ENCODE measurements around the gene FNBP1.
A peak's percentile ranks its signal among the peaks of the same experiment; 100 is the strongest.

Gene FNBP1

GRCh38 chr9:130045725-130046450 is 2.9 kb upstream of the FNBP1 start:
- no peak for FAIRE-seq
- DNase-seq (ENCODE audit: low spot score) = no peak

- no peak for FAIRE-seq
Measured at GRCh38 chr9:130043654-130044623, 950 bp upstream of the FNBP1 start.

GRCh38 chr9:130042406-130042884 is 544 bp downstream of the FNBP1 start:
- DNase-seq (ENCODE audit: low spot score) (no peak), FAIRE-seq (no peak)

More at GRCh38 chr9:130043654-130044623, 950 bp upstream of the FNBP1 start:
- no peak for DNase-seq (ENCODE audit: low spot score)

DNA sequence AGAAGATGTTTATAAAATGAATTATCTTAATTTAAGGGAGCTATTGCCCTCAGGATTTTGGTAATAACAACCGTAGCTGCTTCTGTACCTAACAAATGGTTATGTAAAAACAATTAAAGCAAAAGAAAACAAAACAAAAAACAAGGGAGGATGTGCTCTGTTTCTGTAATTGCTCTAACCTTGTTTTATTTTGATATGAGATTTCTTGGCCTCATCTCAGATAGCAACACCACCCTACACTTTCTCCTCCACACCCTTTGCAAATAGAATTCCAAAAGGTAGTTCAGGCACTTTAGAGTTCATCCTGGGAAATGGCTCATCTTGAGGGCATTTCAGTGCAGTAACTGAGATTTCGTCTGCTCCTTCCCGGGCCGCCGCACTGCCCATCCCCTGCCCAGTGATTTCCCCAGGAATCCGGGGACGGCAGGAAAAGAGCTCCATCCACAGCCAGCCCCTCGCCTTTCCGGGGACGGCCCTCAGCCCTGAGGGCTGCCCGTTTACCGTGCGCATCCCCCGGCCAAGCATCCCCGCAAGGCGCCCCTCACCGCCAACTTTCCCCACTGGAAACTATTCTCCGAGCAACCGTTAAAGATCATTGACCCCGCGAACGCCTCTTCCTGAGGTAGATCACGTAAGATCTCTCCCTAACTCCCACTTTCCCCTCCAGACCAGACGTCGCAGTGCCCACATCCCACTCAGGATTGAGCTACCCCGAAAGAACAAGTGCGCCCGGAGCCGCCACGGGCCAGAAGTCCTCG is 1.2 kb downstream of the FNBP1 start:
- DNase-seq (ENCODE audit: low spot score) (peak; percentile 25), FAIRE-seq (no peak)

DNA sequence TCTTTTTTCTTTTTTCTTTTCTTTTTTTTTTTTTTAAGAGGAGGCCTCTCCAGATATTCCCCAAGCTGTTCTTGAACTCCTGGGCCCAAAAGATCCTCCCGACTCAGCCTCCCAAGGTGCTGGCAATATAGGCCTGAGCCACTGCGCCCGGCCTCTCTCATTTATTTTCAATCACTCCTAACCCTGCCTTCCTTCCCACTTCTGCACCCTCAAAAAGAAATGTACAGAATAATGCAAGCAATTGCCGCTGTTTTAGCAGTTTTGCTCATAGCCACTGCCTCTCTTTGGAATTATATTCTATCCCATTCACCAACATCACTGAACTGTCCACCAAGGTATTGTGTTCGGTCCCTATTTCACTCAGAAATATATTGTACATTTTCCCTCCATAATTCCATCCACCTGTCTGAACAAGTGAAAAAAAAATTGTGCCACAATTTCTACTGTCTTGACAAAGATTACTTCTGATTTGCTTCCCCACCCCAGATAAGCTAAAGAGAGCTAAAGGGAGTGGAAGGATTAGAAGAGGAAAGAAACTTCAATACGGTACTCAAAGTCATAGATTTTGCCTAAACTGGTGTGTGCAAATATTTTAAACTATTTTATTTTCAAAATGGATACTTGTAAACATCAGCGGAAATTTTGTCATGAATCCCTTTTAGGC is 1.9 kb downstream of the FNBP1 start:
- FAIRE-seq = no peak
- DNase-seq (ENCODE audit: low spot score) = no peak

DNA sequence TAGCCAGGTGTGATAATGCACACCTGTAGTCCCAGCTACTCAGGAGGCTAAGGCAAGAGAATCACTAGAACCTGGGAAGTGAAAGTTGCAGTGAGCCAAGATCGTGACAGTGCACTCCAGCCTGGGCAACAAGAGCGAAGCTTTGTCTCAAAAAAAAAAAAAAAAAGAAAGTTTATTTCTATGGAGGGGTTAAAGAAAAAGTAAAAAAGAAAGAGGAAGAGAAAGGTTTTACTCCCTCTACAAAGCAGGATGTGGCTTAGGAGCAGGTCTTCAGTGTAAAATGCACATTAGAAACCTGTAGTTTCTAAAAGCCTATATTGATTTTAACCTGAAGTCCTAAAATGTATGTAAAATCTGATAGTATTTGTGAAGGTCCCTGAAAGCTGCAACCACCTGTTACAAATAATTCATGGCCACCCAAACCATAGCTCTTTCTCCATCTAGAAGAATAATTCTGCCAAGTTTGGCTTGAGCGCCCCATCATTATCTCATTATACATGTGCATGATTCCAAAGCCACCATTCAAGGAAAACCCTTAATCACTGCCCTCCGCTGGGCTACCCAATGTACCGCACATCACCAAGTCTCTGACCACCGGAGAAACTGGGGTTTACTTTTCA is 3.4 kb downstream of the FNBP1 start:
- DNase-seq (ENCODE audit: low spot score) = no peak
- FAIRE-seq = no peak

GRCh38 chr9:130036099-130036498 is 6.9 kb downstream of the FNBP1 start:
- FAIRE-seq = peak; percentile 16
- DNase-seq (ENCODE audit: low spot score) = no peak

- FAIRE-seq (no peak), DNase-seq (ENCODE audit: low spot score) (no peak)
Measured at GRCh38 chr9:130034570-130034969, 8.4 kb downstream of the FNBP1 start.

DNA sequence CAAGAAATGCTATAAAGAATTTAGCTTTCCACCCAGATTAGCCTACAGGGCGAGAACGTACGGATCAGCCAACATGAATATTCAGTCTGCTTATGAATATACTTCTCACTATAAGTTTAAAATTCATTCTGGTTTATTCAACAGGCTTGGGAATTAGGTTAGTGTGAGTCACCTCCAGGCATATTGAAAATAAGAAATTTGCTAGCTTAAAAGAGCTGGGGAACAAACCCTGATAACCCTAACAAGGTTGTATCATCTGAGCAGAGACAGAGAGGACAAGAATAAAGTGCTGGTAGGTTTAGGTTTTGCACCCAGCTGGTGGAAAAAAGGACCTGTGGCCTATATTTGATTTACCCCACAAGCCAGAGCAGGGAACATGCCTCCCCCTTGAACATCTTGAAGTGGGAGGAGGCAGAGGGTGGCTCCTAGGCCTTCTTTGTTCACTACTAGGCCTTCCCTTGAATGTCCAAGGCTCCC is 12.3 kb downstream of the FNBP1 start:
- FAIRE-seq = no peak
- no peak for DNase-seq (ENCODE audit: low spot score)

- FAIRE-seq = no peak
- DNase-seq (ENCODE audit: low spot score) = no peak
Measured at GRCh38 chr9:130029223-130029973, 13.6 kb downstream of the FNBP1 start.

DNA sequence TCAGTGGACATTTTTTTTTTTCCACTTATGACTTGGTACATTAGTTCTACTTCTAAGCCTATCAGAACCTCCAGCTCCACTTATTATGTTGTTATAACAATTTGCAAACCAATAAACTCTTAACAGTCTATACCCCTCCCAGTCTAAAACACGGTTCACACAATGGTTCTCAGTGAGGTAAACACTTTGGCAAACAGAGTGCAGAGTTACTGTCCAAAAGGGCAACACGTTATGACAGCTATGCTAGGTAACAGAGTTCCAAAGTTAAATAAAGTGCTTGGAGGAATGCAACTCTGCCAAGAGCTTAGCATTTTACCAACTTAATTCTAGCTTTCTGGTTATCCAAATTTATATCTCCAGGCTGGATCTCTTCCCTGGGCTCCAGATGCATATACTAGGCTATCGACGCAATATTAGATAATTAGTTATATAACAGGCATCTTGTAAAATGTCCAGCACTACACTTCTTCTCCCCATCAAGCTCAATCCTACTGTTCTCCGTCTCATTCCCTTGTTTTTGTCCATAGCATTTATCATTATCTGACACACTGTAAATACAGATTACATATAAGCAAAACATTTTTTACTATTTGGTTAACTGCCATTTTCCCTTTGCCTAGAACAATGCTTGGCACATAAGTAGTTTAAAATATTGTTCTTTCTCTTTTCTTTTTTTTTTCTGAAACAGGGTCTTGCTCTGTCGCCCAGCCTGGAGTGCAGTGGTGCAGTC is 14.3 kb downstream of the FNBP1 start:
- no peak for DNase-seq (ENCODE audit: low spot score)
- no peak for FAIRE-seq

DNA sequence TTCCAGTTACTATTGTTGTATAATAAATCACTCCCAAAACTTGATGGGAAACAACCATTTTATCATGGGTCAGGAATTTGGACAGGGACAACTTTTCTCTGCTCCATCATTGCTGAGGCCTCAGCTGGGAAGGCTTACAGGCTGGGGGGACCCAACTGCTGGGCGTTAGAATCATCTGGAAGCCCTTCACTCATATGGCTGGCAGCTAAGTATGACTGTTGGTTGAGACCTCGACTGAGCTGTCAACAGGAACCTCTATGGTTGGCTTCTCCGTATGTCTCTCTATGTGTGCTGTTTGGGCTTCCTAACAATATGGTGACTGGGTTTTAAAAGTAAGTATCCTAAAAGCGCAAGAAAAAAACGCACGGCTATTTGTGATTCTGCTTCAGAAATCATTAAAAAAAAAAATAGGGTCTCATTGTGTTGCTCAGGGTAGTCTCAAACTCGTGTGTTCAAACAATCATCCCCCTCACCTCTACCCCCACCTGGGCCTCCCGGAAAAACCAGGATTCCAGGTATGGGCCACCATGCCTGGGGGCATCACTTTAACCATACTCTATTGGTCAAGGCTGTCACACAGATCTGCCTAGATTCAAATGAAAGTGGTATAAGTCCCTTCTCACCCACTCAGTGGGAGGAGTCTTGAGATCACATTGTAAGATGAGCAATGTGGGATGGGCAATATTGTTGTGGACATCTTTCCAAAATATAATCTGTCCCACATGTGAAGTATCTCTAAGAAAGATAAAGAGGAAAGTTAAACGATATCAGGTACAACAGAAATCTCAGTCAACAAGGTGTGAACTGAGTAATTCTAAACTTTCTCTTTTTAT is 15.2 kb downstream of the FNBP1 start:
- FAIRE-seq = no peak
- DNase-seq (ENCODE audit: low spot score) = no peak

GRCh38 chr9:130026583-130027340 is 16.2 kb downstream of the FNBP1 start:
- FAIRE-seq (no peak), DNase-seq (ENCODE audit: low spot score) (no peak)

DNA sequence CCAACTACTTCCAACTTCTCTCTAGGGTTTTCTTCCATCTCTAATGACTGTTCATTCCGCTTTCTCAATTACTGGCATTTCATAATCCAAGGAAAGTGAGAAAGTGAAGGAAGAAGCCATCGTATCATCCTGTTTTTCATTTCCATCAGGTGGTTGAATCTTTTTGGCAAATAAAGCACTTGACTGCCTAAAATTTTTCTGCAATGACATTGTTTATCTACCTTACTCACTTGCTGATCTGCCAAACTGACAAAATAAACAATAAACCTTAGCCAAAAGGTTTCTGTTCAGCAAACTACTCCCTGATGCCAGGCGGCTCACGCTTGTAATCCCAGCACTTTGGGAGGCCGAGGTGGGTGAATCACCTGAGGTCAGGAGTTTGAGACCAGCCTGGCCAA is 18.4 kb downstream of the FNBP1 start:
- no peak for DNase-seq (ENCODE audit: low spot score)
- FAIRE-seq = no peak

DNA sequence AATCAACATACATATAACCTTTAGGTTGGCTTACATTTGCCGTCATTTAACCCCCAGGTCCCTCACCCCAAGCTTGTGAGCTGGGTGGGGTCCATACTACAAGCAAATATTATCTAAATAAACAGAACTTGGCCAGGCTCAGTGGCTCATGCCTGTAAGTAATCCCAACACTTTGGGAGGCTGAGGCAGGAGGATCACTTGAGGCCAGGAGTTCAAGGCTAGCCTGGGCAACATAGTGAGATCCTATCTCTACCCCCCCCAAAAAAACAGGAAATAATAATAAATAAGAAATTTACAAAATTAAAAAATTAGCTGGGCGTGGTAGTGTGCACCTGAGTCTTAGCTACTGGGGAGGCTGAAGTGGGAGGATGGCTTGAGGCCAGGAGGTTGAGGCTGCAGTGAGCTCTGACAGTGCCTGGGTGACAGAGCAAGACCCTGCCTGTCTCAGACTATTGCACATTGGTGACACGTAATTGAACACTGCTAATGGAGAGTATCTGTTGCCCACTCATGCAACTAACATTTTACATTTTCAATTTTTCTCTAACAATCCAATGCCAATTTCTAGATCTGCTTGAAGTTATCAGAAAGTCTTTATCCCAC is 18.9 kb downstream of the FNBP1 start:
- DNase-seq (ENCODE audit: low spot score) (no peak), FAIRE-seq (no peak)

DNA sequence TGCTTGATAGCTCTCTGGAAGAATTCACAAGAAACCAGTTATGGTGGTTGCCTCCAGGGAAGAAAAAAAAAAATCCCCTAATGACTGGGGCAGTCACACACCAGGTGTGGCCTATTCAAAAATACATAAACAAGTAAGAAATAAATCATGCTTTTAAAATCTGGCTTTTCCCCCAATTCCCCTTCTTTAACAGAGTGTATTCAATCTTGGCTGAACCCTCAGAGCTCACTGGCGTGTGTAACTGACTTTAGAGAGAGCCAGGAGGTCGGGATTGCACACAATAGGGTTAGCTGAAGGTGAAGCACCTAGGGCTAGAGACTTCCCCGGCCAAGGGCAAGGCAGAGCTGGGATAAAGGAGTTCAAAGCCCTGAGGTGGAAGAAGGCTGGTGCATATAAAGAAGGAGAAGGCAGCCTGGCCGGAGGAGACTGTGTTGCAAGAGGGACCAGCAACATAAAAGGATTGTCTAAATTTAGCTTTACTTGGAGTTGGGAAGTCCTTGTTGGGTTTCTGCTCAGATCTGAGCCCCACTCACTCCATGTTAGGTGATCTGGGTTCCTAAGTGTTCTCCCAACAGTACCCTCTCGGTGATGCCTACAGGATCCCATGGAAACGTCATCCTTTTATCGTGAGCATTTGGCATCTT is 19.7 kb downstream of the FNBP1 start:
- DNase-seq (ENCODE audit: low spot score) (no peak), FAIRE-seq (no peak)

Measured in RCC 7860 (cell line).